GM12873 (cell line): ENCODE measurements around the gene LRRC27.

Source experiments
- CTCF ChIP-seq: IDR thresholded peaks from 2 replicates; pipeline ENCODE4 v1.5.1; 2012; ENCODE audit warnings: low read depth, mild to moderate bottlenecking, moderate library complexity, low read length, control low read depth; ENCODE audit not compliant: insufficient read depth; ENCODE audit errors: missing control alignments

The LRRC27 gene

GRCh38 chr10:132423966-132424861, 92.2 kb downstream of the LRRC27 start:
- no peak for TF ChIP-seq CTCF

- no peak for TF ChIP-seq CTCF
Observed at GRCh38 chr10:132425029-132425756, 93.2 kb downstream of the LRRC27 start.

GRCh38 chr10:132425757-132426155, 93.8 kb downstream of the LRRC27 start:
- TF ChIP-seq CTCF: no peak

GRCh38 chr10:132427006-132427771, 95.2 kb downstream of the LRRC27 start:
- no peak for TF ChIP-seq CTCF

GRCh38 chr10:132427939-132428367, 96.0 kb downstream of the LRRC27 start:
- TF ChIP-seq CTCF: no peak

GRCh38 chr10:132428486-132428995, 96.5 kb downstream of the LRRC27 start:
- no peak for TF ChIP-seq CTCF
